ENCODE results near the gene LENG9. TPM values are rescaled to one million over a fixed set of nuclear protein-coding genes. Genes with fewer than 3 reads are reported as not detected.

Gene LENG9
- total and polyA plus RNA-seq, 10 donors = 1.7 to 8.3 (median 4.9) TPM

DNA sequence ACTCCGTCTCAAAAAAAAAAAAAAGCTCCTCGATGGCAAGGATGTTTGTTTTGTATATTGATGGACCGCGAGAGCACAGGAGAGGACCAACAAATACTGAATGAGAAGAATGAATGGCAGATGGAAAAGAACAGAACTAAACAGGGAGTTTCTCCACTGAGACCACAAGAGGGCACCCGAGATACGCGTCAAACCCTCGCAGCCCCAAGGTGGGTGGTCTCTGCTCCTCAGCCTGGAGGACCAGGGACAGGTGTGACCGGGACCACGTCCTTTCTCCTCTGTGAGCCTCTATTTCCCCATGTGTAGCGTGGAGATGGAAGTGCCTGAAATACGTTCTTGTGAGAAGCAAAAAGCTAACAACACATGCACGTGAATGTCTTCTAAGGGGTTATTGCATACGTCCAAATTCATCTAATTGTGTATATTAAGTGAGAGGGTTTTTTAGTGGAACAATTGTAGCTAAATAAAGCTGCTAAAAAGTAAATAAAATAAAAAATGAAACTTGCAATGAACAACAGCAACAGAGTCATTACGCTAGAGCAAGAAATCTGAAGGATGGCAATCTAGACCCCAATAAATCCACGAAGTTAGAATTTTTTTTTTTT, 17.9 kb upstream of the LENG9 start:
- Histone ChIP-seq H3K4me1 (peaks cover 0 to 53% (median 29%) of the 10 kb centered on the region in 6 donors), H3K36me3 (no peaks in the 10 kb centered on the region), H3K27ac (no peak overlapping the region), H3K4me3 (no peak overlapping the region), H3K27me3 (replicated peaks in 1 of 7) (peaks cover 0 to 83% (median 12%) of the 10 kb centered on the region in 7 donors), H3K9me3 (no peaks in the 10 kb centered on the region)
- 12 to 13% (median 13%) methylated on average over 16 of the region's 16 CpGs for WGBS, 5 donors
- no peak for DNase-seq
- TF ChIP-seq, protein P1, sequence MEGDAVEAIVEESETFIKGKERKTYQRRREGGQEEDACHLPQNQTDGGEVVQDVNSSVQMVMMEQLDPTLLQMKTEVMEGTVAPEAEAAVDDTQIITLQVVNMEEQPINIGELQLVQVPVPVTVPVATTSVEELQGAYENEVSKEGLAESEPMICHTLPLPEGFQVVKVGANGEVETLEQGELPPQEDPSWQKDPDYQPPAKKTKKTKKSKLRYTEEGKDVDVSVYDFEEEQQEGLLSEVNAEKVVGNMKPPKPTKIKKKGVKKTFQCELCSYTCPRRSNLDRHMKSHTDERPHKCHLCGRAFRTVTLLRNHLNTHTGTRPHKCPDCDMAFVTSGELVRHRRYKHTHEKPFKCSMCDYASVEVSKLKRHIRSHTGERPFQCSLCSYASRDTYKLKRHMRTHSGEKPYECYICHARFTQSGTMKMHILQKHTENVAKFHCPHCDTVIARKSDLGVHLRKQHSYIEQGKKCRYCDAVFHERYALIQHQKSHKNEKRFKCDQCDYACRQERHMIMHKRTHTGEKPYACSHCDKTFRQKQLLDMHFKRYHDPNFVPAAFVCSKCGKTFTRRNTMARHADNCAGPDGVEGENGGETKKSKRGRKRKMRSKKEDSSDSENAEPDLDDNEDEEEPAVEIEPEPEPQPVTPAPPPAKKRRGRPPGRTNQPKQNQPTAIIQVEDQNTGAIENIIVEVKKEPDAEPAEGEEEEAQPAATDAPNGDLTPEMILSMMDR (IDR thresholded peaks at IDR 0.05 in 8 of 11, conservative IDR thresholded peaks at IDR 0.05 in 3 of 11) = peak in 10 of 11 experiments; percentile 20 to 75 (median 54)
- no peak for TF ChIP-seq POLR2A (IDR thresholded peaks at IDR 0.05)
- intact Hi-C loops (cut with DNase I; ENCODE audit: low total_unique reads) = loop anchor here (5.0 kb wide), 1 partner anchor 191 kb away; no protein-coding TSS in a partner anchor

DNA sequence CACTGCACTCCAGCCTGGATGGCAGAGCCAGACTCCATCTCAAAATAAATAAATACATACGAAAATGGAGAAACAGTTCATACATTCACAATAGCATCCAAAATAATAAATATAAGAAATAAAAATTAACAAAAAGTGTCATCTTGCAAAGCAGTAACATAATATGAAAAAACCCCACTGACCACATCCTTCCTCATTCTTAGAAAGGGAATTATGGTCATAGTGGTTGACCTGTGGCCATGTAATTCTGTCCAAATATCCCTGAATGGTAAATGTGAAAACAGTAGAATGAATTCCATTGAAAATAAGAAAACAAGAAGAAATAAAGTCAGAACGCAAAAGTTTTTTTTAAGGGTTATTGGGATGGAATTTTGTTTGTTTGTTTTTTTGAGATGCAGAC, 16.5 kb upstream of the LENG9 start:
- peaks cover 0 to 81% (median 7%) of the 10 kb centered on the region in 7 donors for H3K27me3 ChIP-seq (replicated peaks in 1 of 7)
- TF ChIP-seq POLR2AphosphoS5 (IDR thresholded peaks at IDR 0.05) (no peak), POLR2A (IDR thresholded peaks at IDR 0.05) (no peak)
- TF ChIP-seq, protein P1 (IDR thresholded peaks at IDR 0.05 in 8 of 11, conservative IDR thresholded peaks at IDR 0.05 in 3 of 11) = no peak
- DNase-seq = no peak
- no peaks in the 10 kb centered on the region for H3K36me3 ChIP-seq
- intact Hi-C loops (cut with DNase I; ENCODE audit: low total_unique reads) = loop anchor here (5.0 kb wide), 1 partner anchor 192 kb away; no protein-coding TSS in a partner anchor
- WGBS, 5 donors = 24 to 44% (median 41%) methylated on average over 2 of the region's 2 CpGs
- no peak overlapping the region for H3K4me3 ChIP-seq
- H3K9me3 ChIP-seq = no peaks in the 10 kb centered on the region
- no peak overlapping the region for H3K27ac ChIP-seq
- peaks cover 0 to 44% (median 29%) of the 10 kb centered on the region in 6 donors for H3K4me1 ChIP-seq

DNA sequence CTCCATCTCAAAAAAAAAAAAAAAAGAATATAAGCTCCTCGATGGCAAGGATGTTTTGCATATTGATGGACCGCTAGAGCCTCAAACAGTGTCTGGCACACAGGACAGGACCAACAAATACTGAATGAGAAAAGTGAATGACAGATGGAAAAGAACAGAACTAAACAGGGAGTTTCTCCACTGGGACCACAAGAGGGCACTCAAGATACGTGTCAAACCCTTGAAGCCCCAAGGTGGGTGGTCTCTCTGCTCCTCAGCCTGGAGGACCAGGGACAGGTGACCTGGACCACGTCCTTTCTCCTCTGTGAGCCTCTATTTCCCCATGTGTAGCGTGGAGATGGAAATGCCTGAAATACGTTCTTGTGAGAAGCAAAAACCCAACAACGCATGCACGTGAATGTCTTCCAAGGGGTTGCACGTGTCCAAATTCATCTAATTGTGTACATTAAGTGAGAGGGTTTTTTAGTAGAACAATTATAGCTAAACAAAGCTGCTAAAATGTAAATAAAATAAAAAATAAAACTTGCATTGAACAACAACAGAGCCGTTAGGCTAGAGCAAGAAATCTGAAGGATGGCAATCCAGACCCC, 15.2 kb upstream of the LENG9 start:
- Histone ChIP-seq H3K4me3 (no peak overlapping the region), H3K36me3 (no peaks in the 10 kb centered on the region), H3K27me3 (replicated peaks in 1 of 7) (peaks cover 0 to 82% (median 0%) of the 10 kb centered on the region in 7 donors), H3K9me3 (no peaks in the 10 kb centered on the region), H3K4me1 (peaks cover 0 to 46% (median 30%) of the 10 kb centered on the region in 6 donors), H3K27ac (no peak overlapping the region)
- no peak for DNase-seq
- 16 to 19% (median 18%) methylated on average over 10 of the region's 10 CpGs for WGBS, 5 donors
- intact Hi-C loops (cut with DNase I; ENCODE audit: low total_unique reads) = no loop called here
- TF ChIP-seq, protein P1 (IDR thresholded peaks at IDR 0.05 in 8 of 11, conservative IDR thresholded peaks at IDR 0.05 in 3 of 11) = peak in 9 of 11 experiments; percentile 15 to 69 (median 58)
- no peak for TF ChIP-seq POLR2AphosphoS5 (IDR thresholded peaks at IDR 0.05)
- TF ChIP-seq POLR2A (IDR thresholded peaks at IDR 0.05) = no peak

DNA sequence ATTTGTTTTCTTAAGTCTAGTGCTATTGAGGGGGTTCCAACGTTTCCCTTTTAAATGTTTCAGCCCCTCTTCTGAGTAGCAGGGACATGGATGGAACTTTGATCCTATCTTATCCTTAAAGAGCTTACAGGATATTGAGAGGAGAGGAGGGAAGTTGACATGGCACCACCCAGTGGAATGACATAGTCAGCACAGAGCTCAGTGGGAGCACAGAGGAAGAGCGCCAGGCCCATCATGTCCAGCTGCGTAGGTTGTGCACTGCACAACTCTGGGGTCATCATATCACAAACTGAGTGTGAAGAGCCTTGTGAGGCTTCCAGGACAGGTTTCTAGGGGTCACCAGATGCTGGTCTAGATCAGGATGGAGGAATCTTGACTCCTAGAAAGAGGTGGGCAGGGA, 14.1 kb upstream of the LENG9 start:
- no peak for DNase-seq
- 56 to 72% (median 65%) methylated on average over 3 of the region's 3 CpGs for WGBS, 5 donors
- H3K27ac ChIP-seq = no peak overlapping the region
- peaks cover 0 to 51% (median 32%) of the 10 kb centered on the region in 6 donors for H3K4me1 ChIP-seq
- intact Hi-C loops (cut with DNase I; ENCODE audit: low total_unique reads) = no loop called here
- no peaks in the 10 kb centered on the region for H3K9me3 ChIP-seq
- peaks cover 0 to 85% (median 0%) of the 10 kb centered on the region in 7 donors for H3K27me3 ChIP-seq (replicated peaks in 1 of 7)
- no peaks in the 10 kb centered on the region for H3K36me3 ChIP-seq
- no peak for TF ChIP-seq POLR2AphosphoS5 (IDR thresholded peaks at IDR 0.05)
- TF ChIP-seq, protein P1 (IDR thresholded peaks at IDR 0.05 in 8 of 11, conservative IDR thresholded peaks at IDR 0.05 in 3 of 11) = no peak
- no peak overlapping the region for H3K4me3 ChIP-seq
